Fibroblast of skin of right biceps (primary cell): Measurements from ENCODE around the gene VAV1.
"Not testable (repeated sequence)": the region's sequence is repeated elsewhere in the genome, so short reads cannot be mapped to it uniquely, and the experiment has no call there.

Experiments used
- DNase-seq: peaks from one replicate; pipeline ENCODE4 v3.0.0-alpha.2; 2013

The VAV1 gene

GRCh38 chr19:6820237-6820636 lies 47.7 kb downstream of the VAV1 start:
- no peak for DNase-seq

- no peak for DNase-seq
These were observed 49.3 kb downstream of the VAV1 start for GRCh38 chr19:6821639-6822310.

GRCh38 chr19:6822311-6822670 lies 49.8 kb downstream of the VAV1 start:
- no peak for DNase-seq

GRCh38 chr19:6825076-6825774 lies 52.7 kb downstream of the VAV1 start:
- no peak for DNase-seq

DNA sequence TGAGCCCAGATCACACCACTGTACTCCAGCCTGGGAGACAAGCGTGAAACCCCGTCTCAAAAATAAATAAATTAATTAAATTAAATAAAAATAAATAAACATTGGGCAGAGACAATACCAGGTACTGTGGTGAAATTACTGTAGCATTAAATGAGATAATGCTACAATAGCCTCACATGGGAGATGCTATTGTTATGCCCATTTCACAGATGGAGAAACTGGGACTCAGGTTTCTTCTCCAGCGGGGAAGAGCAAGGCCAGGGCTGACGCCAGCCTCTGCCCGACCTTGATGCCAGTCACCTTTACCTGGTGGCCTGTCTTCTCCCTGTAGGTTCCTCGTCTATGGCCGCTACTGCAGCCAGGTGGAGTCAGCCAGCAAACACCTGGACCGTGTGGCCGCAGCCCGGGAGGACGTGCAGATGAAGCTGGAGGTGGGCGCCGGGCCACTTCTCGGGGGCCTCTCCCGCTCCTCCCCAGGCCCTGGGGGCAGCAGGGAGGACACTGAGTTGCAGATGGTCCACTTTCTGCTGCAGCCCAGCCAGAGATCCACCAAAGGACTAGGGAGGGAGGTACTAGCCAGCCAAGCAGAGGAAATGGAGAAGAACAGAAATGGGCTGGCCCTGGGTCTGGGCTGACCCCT lies 53.9 kb downstream of the VAV1 start:
- DNase-seq: no peak

- no peak for DNase-seq
These were observed 55.8 kb downstream of the VAV1 start for GRCh38 chr19:6828306-6828697.

DNA sequence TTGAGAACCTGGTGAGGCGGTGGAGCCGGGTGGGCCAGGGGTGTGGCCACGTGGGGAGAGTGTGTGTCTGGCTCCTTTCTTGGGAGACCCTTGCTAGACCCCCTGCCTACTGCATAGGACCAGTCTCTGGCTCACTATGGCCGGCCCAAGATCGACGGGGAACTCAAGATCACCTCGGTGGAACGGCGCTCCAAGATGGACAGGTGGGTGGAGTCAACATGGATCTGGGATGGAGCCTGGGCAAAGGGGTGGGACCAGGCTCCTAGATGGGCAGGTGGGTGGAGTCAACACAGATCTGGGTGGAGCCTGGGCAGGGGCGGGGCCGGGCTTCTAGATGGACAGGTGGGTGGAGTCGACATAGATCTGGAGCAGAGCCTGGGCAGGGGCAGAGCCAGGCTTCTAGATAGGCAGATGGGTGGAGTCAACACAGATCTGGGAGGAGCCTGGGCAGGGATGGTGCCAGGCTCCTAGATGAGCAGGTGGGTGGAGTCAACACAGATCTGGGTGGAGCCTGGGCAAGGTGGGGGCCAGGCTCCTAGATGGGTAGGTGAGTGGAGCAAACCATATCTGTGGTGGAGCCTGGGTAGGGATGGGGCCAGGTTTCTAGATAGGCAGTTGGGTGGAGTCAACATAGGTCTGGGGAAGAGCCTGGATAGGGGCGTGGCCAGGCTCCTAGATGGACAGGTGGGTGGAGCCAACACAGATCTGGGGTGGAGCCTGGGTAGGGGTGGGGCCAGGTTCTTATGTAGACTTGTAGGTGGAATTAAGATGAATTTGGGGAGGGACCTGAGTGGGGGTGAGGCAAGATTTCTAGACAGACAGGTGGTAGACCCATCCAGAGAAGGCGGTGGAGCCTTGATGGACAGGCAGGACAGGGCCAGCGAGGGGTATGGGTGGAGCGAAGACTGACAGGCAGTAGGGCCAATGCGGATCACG lies 56.5 kb downstream of the VAV1 start:
- DNase-seq: no peak

DNA sequence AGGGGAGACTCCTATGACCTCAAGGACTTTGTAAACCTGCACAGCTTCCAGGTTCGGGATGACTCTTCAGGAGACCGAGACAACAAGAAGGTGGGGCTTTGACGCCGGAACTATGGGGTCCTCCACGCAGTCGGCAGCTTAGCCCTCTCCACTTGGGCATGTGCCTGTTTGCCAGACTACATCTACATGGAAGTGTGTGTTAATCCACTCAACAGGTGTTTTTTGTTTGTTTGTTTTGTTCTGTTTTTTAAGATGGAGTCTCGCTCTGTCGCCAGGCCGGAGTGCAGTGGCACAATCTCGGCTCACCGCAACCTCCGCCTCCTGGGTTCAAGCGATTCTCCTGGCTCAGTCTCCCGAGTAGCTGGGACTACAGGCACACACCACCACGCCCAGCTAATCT lies 57.3 kb downstream of the VAV1 start:
- DNase-seq: not testable (repeated sequence)

DNA sequence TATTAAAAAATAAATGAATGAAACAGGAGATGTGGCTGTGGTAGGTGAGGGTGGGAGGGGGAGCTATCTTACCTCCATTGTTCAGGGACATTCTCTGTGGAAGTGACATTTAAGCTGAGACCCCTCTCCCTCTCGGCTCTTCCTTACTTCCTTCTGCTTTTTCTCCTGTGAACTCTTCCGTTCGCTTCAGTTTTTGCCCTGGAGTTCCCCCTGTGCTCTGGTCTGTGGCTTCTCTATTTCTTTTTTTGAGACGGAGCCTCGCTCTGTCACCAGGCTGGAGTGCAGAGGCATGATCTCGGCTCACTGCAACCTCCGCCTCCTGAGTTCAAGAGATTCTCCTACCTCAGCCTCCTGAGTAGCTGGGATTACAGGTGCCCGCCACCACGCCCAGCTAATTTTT lies 58.6 kb downstream of the VAV1 start:
- not testable (repeated sequence) for DNase-seq

- DNase-seq: no peak
These were observed 59.9 kb downstream of the VAV1 start for GRCh38 chr19:6832412-6832811.

DNA sequence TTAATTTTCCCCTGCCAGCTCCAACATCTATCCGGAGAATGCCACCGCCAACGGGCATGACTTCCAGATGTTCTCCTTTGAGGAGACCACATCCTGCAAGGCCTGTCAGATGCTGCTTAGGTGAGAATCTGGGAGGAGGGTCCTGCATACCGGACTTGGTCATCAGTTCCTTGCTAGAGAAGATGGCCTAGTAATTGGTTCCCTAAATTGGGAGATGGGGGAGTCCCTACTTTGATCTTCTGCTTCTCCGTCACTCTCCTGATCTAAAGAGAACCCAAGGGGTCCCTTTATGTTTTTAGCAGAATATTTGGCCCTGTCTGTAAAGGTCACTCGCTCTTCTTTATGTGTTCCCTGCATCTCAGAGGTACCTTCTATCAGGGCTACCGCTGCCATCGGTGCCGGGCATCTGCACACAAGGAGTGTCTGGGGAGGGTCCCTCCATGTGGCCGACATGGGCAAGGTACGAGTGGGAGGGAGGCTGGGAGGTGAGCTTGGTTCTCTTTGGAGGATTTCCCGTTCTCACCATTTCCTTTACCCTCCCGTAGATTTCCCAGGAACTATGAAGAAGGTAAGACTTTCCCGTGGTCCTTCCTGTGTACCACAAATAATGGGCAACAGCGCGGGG lies 60.8 kb downstream of the VAV1 start:
- no peak for DNase-seq

GRCh38 chr19:6834433-6834832 lies 61.9 kb downstream of the VAV1 start:
- DNase-seq: no peak

DNA sequence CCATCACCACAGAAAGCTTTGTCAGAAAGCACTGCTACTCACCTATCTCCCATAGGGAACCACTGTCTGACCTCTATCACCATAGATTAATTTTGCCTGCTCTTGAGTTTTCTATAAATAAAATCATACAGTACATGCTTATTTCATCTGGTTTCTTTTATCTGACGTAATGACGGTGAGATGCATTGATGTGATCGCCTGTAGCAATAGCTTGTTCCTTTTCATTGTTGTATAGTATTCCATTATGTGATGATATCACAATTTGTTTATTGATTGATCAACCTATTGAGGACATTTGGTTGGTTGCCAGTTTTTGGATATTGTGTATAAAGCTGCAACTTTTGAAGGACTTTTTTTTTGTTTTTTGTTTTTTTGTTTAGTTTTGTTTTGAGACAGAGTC lies 63.0 kb downstream of the VAV1 start:
- no peak for DNase-seq

GRCh38 chr19:6837525-6837924 lies 65.0 kb downstream of the VAV1 start:
- no peak for DNase-seq

DNA sequence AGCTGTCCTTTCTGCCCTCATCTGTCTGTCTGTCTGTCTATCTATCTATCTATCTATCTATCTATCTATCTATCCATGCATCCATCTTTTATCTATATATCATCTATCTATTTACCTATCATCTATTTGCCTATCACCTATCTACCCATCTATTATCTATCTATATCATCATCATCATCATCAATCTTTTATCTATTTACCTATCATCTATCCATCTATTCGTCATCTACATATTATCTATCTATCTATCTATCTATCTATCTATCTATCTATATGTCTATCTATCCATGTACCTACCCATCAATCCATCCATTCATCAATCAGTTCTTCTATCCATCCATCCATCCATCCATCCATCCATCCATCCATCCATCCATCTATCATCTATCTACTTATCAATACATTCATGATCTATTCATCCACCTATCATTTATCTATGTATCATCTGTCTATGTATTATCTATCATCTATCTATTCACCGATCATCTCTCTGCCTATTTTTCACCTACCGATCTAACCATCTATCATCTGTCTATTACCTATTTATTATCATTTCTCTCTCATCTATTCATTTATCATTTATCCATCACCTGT lies 65.7 kb downstream of the VAV1 start:
- no peak for DNase-seq

GRCh38 chr19:6842871-6843607 lies 70.5 kb downstream of the VAV1 start:
- no peak for DNase-seq

- no peak for DNase-seq
These were observed 75.3 kb downstream of the VAV1 start for GRCh38 chr19:6847828-6848200.

GRCh38 chr19:6848986-6849385 lies 76.5 kb downstream of the VAV1 start:
- no peak for DNase-seq

GRCh38 chr19:6849876-6850275 lies 77.4 kb downstream of the VAV1 start:
- no peak for DNase-seq

GRCh38 chr19:6851359-6851758 lies 78.9 kb downstream of the VAV1 start:
- no peak for DNase-seq

DNA sequence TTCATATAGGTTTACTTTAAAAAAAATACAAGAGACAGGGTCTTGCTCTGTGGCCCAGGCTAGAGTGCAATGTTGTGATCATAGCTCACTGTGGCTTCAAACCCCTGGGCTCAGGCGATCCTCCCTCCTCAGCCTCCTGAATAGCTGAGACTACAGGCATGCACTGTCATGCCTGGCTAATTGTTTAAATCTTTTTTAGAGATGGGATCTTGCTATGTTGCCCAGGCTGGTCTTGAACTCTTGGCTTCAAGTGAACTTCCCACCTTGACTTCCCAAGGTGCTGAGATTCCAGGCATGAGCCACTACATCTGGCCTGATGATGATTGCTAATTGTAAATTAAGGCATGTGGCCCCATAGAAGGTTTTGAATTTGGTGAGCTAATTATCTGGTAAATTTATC lies 79.5 kb downstream of the VAV1 start:
- no peak for DNase-seq

GRCh38 chr19:6853868-6854267 lies 81.4 kb downstream of the VAV1 start:
- no peak for DNase-seq
